Adipose tissue (tissue), 3 donors: ENCODE measurements around the gene CCSER1. TPM values are rescaled to one million over a fixed set of nuclear protein-coding genes. Genes with fewer than 3 reads are reported as not detected.
"Not testable (repeated sequence)": the region's sequence is repeated elsewhere in the genome, so short reads cannot be mapped to it uniquely, and the experiment has no call there.

ENCODE experiments used
- H3K27ac ChIP-seq: one replicate; pipeline ENCODE4 v1.5.1; 2013; ENCODE audit warnings: low read depth, low read length
- WGBS, 3 donors: extraction: QIAGEN DNeasy Blood & Tissue Kit; methylation state at CpG; one replicate each; pipeline ENCODE4 v1.1.7; 2013; 5-methylcytosine and 5-hydroxymethylcytosine counted together
- polyA plus RNA-seq, 3 donors: library from polyadenylated mRNA; stranded (reverse); fragments of 200-250 nt; gene quantifications; one replicate each; pipeline ENCODE4 v1.2.3, GENCODE V29; 2013
- donor health status: healthy with polysubstance abuse.
- donor health status: Bipolar disorder and iron deficiency.
- donor health status: healthy.

CCSER1 gene
- polyA plus RNA-seq, 3 donors: 0.87 to 1.2 TPM; not detected in 1

GRCh38 chr4:90824266-90825150, 697.3 kb downstream of the CCSER1 start:
- no peak overlapping the region for H3K27ac ChIP-seq
- 76 to 88% (median 78%) methylated on average over 2 of the region's 2 CpGs for WGBS, 3 donors

- no peak overlapping the region for H3K27ac ChIP-seq
- 85 to 93% (median 93%) methylated on average over 6 of the region's 6 CpGs for WGBS, 3 donors
These were observed 698.7 kb downstream of the CCSER1 start for GRCh38 chr4:90825849-90826248.

GRCh38 chr4:90833706-90834105, 706.5 kb downstream of the CCSER1 start:
- WGBS, 3 donors: 94 to 100% (median 96%) methylated on average over 1 of the region's 1 CpG
- H3K27ac ChIP-seq: no peak overlapping the region

- 53 to 81% (median 70%) methylated on average over 1 of the region's 1 CpG for WGBS, 3 donors
- H3K27ac ChIP-seq: no peak overlapping the region
These were observed 710.0 kb downstream of the CCSER1 start for GRCh38 chr4:90837241-90837640.

GRCh38 chr4:90838859-90839258, 711.7 kb downstream of the CCSER1 start:
- WGBS, 3 donors: 98 to 99% (median 98%) methylated on average over 16 to 19 of the region's 22 CpGs
- H3K27ac ChIP-seq: not testable (repeated sequence)

GRCh38 chr4:90840291-90840690, 713.1 kb downstream of the CCSER1 start:
- WGBS, 3 donors: 68 to 95% (median 72%) methylated on average over 3 of the region's 3 CpGs
- no peak overlapping the region for H3K27ac ChIP-seq

- H3K27ac ChIP-seq: no peak overlapping the region
These were observed 713.6 kb downstream of the CCSER1 start for GRCh38 chr4:90840828-90841227.

GRCh38 chr4:90841676-90842075, 714.5 kb downstream of the CCSER1 start:
- H3K27ac ChIP-seq: no peak overlapping the region

GRCh38 chr4:90842960-90843359, 715.8 kb downstream of the CCSER1 start:
- 51 to 88% (median 69%) methylated on average over 2 of the region's 2 CpGs for WGBS, 3 donors

More at GRCh38 chr4:90841676-90842075, 714.5 kb downstream of the CCSER1 start:
- 47 to 75% (median 64%) methylated on average over 1 of the region's 1 CpG for WGBS, 3 donors

GRCh38 chr4:90844241-90844640, 717.0 kb downstream of the CCSER1 start:
- H3K27ac ChIP-seq: no peak overlapping the region

More at GRCh38 chr4:90842960-90843359, 715.8 kb downstream of the CCSER1 start:
- no peak overlapping the region for H3K27ac ChIP-seq

GRCh38 chr4:90845777-90846176, 718.6 kb downstream of the CCSER1 start:
- no peak overlapping the region for H3K27ac ChIP-seq

GRCh38 chr4:90852237-90852636, 725.0 kb downstream of the CCSER1 start:
- H3K27ac ChIP-seq: no peak overlapping the region
- WGBS, 3 donors: 74 to 80% (median 80%) methylated on average over 4 of the region's 4 CpGs

- no peak overlapping the region for H3K27ac ChIP-seq
These were observed 727.9 kb downstream of the CCSER1 start for GRCh38 chr4:90855111-90855510.

- WGBS, 3 donors: 88 to 94% (median 93%) methylated on average over 2 of the region's 2 CpGs
- no peak overlapping the region for H3K27ac ChIP-seq
These were observed 730.1 kb downstream of the CCSER1 start for GRCh38 chr4:90857081-90857820.

GRCh38 chr4:90875791-90876190, 748.6 kb downstream of the CCSER1 start:
- no peak overlapping the region for H3K27ac ChIP-seq
- 87 to 94% (median 89%) methylated on average over 2 of the region's 2 CpGs for WGBS, 3 donors

- WGBS, 3 donors: 75 to 90% (median 85%) methylated on average over 1 of the region's 1 CpG
- no peak overlapping the region for H3K27ac ChIP-seq
These were observed 749.1 kb downstream of the CCSER1 start for GRCh38 chr4:90876296-90876695.

GRCh38 chr4:90883519-90883918, 756.3 kb downstream of the CCSER1 start:
- H3K27ac ChIP-seq: no peak overlapping the region
- WGBS, 3 donors: 67 to 80% (median 76%) methylated on average over 3 of the region's 3 CpGs

GRCh38 chr4:90888571-90888970, 761.4 kb downstream of the CCSER1 start:
- WGBS, 3 donors: 63 to 77% (median 73%) methylated on average over 2 of the region's 2 CpGs

GRCh38 chr4:90889171-90889570, 762.0 kb downstream of the CCSER1 start:
- no peak overlapping the region for H3K27ac ChIP-seq
- 75 to 77% (median 75%) methylated on average over 2 of the region's 2 CpGs for WGBS, 3 donors

More at GRCh38 chr4:90888571-90888970, 761.4 kb downstream of the CCSER1 start:
- H3K27ac ChIP-seq: no peak overlapping the region

GRCh38 chr4:90903413-90903812, 776.2 kb downstream of the CCSER1 start:
- not testable (repeated sequence) for H3K27ac ChIP-seq
- WGBS, 3 donors: 52 to 100% (median 85%) methylated on average over 1 of the region's 1 CpG
